Measurements from ENCODE around the gene TAGLN2. TPM values are rescaled to one million over a fixed set of nuclear protein-coding genes. Genes with fewer than 3 reads are reported as not detected.

Gene TAGLN2
- total RNA-seq, 1 donor from 2014 or later, result 265 TPM

- H3K27me3 ChIP-seq (ENCODE audit: control insufficient read depth, insufficient read depth, low read length), result no peaks in the 10 kb centered on the region
- DNase-seq (ENCODE audit: low read depth) (no peak), FAIRE-seq (no peak)
Observed at GRCh38 chr1:159896546-159896930, 28.8 kb downstream of the TAGLN2 start.

DNA sequence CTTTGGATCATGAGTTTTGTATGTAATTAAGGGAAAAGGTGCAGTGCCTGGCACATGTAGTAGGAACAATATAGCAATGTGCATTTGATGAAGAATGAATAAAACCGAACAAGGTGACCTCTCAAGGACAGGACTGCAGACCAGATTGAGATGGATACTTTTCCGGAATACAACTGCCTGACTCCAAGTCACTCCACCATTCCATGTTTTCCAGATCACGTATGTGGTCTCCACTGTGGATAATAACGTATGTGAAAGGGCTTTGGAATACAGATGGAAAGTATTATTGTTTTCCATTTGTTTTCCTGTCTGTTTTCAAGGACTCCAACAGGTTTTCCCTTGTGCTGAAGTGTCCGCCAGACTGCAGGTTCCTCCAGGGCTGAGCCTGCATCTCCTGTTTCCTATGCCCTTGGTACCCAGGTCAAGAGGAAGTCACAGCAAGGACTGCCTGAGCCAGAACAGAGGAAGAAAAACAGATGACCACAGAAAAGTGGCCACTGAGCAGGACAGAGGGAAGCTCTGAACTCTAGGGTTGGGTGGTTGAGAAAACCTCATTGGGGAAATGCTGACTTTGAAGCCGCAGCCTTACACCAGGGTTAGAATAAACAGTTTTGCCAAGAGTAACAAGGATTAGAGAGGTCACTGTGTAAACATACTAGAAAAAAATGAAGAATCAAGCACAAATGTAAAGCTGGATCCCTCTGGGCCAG, 29.3 kb downstream of the TAGLN2 start:
- no peak for TF ChIP-seq CTCF (IDR thresholded peaks at IDR 0.05; ENCODE audit: insufficient read depth, low read length, severe bottlenecking)
- H3K36me3 ChIP-seq (ENCODE audit: control insufficient read depth, insufficient read depth, low read length), result no peaks in the 10 kb centered on the region
- no peak for DNase-seq (ENCODE audit: low read depth)
- no peaks in the 10 kb centered on the region for H3K27me3 ChIP-seq (ENCODE audit: control insufficient read depth, insufficient read depth, low read length)
- FAIRE-seq, result no peak
- no peak overlapping the region for H3K4me3 ChIP-seq (ENCODE audit: low read depth, low read length)

More at GRCh38 chr1:159896546-159896930, 28.8 kb downstream of the TAGLN2 start:
- no peak for TF ChIP-seq CTCF (IDR thresholded peaks at IDR 0.05; ENCODE audit: insufficient read depth, low read length, severe bottlenecking)
- H3K36me3 ChIP-seq (ENCODE audit: control insufficient read depth, insufficient read depth, low read length), result no peaks in the 10 kb centered on the region
- no peak overlapping the region for H3K4me3 ChIP-seq (ENCODE audit: low read depth, low read length)

DNA sequence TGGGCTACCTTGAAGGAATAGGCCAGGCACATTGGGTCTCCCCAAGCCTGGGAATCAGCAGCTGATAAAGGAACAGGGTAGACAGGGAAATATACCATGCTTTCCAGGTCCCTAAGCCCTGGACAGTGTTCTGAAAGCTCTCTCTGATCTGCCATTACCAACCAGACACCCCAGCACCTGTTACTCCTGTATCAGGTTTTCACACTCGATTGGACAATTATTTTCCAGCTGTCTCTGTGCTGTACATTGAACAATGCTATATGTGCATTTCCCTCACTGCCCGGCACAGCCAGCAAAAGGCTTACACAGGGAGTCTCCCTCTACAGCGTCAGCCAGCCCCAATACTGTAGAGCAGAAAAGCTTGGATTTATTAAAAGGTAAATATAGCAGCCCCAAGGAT, 30.0 kb downstream of the TAGLN2 start:
- no peak for FAIRE-seq
- no peak overlapping the region for H3K4me3 ChIP-seq (ENCODE audit: low read depth, low read length)
- no peak for TF ChIP-seq CTCF (IDR thresholded peaks at IDR 0.05; ENCODE audit: insufficient read depth, low read length, severe bottlenecking)
- no peaks in the 10 kb centered on the region for H3K27me3 ChIP-seq (ENCODE audit: control insufficient read depth, insufficient read depth, low read length)
- no peaks in the 10 kb centered on the region for H3K36me3 ChIP-seq (ENCODE audit: control insufficient read depth, insufficient read depth, low read length)
- DNase-seq (ENCODE audit: low read depth), result no peak

- DNase-seq (ENCODE audit: low read depth) (peak; percentile 76), FAIRE-seq (no peak)
- H3K36me3 ChIP-seq (ENCODE audit: control insufficient read depth, insufficient read depth, low read length), result no peaks in the 10 kb centered on the region
- no peak overlapping the region for H3K4me3 ChIP-seq (ENCODE audit: low read depth, low read length)
- peak; percentile 60 for TF ChIP-seq CTCF (IDR thresholded peaks at IDR 0.05; ENCODE audit: insufficient read depth, low read length, severe bottlenecking)
- H3K27me3 ChIP-seq (ENCODE audit: control insufficient read depth, insufficient read depth, low read length), result no peaks in the 10 kb centered on the region
Observed at GRCh38 chr1:159892944-159893343, 32.4 kb downstream of the TAGLN2 start.

- H3K36me3 ChIP-seq (ENCODE audit: control insufficient read depth, insufficient read depth, low read length), result no peaks in the 10 kb centered on the region
- DNase-seq (ENCODE audit: low read depth), result peak; percentile 84
- H3K4me3 ChIP-seq (ENCODE audit: low read depth, low read length), result no peak overlapping the region
- H3K27me3 ChIP-seq (ENCODE audit: control insufficient read depth, insufficient read depth, low read length), result no peaks in the 10 kb centered on the region
- peak; percentile 100 for TF ChIP-seq CTCF (IDR thresholded peaks at IDR 0.05; ENCODE audit: insufficient read depth, low read length, severe bottlenecking)
- no peak for FAIRE-seq
Observed at GRCh38 chr1:159891275-159892157, 33.8 kb downstream of the TAGLN2 start.

All from bronchial epithelial cell (primary cell).